Activated effector memory CD4-positive, alpha-beta T cell treated with anti-CD3 and anti-CD28 coated beads, Interleukin-2, amount 50 U/mL, for 16 hours (primary cell): ENCODE measurements around the gene FBXO41.

Experiments
- DNase-seq: peaks from one replicate; pipeline ENCODE4 v3.0.0-alpha.2; 2020

Gene FBXO41

GRCh38 chr2:73238976-73239375 lies 45.3 kb downstream of the FBXO41 start:
- no peak for DNase-seq

DNA sequence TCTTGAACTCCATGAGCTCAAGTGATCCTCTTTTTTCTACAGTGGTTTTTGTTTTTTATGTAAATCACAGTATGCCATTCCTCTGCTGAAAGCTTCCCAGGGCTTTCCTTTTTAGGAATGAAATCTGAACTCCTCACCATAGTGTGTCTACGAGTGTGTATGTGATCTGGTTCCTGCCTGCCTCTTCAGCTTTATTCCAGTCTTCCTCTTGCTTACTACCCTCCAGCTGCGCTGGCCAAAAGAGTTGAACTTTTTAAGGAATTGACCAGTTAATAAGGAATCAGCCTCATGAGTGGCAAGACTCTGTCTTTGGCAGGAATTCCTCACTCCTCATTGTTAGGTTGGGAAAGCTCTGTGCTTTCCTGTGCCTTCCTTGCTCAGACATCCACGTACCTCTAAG lies 46.1 kb downstream of the FBXO41 start:
- DNase-seq: no peak

- DNase-seq: no peak
These were observed 47.1 kb downstream of the FBXO41 start for GRCh38 chr2:73237168-73237567.

DNA sequence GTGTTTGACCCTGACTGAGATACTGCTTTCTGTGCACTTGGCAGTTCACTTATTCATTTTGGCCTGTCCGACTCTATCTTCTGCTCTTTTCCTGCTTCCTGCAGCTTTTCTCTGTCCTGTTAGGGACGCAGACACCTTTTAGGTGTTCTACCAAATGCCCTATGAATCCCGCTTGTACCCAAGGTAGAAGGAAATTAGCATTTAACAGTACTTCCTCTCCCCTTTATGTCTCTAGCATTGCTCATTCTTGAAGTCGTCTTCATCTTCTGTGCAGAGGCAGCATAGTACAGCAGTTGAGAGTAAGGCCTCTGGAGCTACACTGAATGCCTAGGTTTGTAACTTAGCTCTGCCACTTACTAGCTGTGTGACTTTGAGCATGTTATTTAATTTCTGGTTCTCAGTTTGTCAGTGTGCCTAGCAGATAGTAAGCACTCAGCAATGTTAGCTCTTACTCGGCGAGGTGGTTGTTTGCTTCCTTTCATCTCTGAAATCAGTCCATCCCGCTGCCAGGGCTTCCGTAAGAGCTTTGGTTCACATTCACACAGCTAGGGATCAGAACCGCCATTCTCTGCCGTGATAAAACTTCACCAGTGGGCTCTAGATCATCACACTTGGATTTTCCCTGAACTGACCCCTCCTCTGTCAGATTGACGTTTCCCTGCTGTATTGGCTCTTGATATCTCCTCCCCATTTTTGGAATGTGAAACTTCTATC lies 48.8 kb downstream of the FBXO41 start:
- DNase-seq: peak; percentile 63

DNA sequence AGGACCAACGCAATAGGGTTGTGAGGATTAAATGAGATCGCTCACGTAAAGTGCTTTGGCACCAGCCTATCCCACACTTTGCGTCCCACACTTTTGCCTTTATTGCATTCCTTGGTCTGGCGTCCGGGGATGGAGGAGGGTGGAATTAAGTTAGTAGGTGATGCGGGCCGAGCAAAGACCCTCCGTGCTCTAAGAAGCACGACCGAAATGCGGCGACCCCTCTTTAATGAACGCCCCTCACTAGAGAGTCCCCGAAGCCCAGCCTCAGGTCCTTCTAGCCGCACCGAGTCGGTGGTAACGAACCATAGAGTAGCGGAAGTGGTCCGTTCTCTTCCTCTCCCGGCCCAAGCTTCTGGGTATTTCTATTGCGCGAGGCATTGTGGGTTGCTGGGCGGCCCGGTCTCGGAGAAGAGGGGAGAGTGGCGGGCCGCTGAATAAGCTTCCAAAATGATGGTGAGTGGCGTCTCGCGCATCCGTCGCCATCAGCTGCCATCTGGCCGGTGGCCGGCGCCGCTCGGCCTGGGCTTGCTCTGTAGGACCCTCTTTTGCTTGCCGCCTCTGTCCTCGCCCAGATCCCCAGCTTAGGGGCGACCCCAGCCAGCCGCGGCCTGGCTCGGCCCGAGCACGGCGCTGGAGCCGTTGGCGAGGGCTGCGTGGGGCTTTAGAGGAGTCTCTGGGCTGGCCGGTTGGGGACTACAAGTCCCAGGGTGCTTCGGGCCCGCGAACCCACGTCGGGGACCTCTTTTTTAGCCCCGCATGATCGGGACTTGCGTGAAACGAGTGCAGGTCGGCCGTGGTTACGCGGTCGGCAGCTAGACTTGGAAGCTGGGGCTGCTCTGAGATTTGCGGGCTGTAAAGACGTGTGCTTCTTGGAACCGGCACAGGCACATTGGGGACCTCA lies 50.1 kb downstream of the FBXO41 start, which contains the start of gene CCT7:
CCT7 (plus strand) TSS at position 377 of the 901 bp plus-strand sequence; CDS start at position 448, 71 bp downstream.
- DNase-seq: peak; percentile 95

DNA sequence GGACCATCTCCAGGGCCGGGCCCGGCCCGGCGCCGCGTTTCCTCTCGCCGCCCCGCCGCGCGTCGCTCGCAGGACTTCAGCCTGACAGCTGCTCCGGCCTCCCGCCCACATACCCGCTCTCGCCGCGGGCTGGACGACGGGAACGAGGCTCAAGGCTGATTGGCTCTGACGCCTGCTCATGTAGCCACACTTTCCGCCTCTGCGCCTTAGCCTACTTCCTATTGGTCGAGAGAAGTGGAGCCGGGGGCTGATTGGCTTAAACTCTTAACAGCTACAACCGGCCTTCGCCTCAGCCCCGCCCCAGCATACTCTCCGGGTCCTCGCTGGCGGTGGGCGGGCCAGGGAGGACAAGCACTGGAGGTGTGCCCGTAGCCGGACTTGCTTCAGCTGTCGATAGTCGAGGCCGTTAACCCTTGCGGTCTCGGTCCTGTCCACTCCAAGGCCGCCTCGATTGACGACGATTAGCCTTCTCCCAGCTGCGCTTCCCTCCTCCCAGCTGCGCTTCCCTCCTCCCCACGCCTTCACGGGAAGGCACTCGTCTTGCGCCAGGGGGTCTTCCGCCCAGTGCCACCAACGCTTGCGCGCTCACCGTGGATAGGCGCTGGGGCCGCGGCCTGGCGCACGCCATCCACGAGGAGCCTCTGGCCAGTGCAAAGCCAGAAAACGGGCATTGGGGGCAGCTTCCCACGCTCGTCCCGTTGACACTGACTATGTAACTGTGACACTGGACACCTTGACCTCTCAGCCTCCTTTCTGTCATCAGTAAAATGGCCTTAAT lies 50.9 kb downstream of the FBXO41 start, which contains the start of gene PRADC1:
PRADC1 (minus strand) TSS at position 86 of the 778 bp plus-strand sequence; CDS start at position 7, 79 bp downstream.
- peak; percentile 98 for DNase-seq

DNA sequence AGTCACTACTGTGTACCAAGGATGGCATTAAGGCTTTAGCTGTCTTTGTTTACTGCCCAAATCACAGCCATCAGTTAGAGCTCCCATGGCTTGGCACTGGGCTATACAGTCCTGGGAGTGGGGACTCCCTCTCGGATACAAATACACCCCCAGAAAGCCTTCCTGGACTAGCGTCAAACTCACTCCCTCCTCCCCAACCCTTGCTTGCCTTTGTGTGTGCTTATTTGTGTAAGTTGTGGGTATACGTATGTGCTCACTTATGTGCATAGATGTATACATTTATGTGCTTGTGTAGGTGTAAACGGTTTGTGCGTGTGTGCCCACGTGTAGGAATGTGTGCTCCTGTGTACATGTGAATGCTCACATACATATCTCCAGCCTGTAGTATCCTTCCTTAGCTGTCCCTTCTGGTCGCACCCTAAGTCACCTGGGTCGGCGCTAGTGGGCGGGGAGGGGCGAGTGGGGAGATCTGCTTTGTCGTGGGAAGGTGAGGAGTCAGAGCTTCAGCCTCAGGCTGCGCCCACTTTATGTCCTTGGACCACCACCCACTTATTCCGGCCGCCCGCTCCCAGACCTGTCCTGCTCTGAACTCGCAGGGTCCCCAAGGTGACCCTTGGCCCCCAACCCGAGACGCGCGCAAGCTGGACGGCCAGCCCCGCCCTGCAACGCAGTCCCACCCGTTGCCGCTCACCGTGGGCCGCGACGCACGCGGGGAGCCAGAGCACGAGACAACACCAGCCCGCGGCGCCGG lies 51.7 kb downstream of the FBXO41 start:
- DNase-seq: no peak

GRCh38 chr2:73228631-73229030 lies 55.6 kb downstream of the FBXO41 start:
- DNase-seq: no peak

GRCh38 chr2:73227086-73227485 lies 57.2 kb downstream of the FBXO41 start:
- DNase-seq: no peak

DNA sequence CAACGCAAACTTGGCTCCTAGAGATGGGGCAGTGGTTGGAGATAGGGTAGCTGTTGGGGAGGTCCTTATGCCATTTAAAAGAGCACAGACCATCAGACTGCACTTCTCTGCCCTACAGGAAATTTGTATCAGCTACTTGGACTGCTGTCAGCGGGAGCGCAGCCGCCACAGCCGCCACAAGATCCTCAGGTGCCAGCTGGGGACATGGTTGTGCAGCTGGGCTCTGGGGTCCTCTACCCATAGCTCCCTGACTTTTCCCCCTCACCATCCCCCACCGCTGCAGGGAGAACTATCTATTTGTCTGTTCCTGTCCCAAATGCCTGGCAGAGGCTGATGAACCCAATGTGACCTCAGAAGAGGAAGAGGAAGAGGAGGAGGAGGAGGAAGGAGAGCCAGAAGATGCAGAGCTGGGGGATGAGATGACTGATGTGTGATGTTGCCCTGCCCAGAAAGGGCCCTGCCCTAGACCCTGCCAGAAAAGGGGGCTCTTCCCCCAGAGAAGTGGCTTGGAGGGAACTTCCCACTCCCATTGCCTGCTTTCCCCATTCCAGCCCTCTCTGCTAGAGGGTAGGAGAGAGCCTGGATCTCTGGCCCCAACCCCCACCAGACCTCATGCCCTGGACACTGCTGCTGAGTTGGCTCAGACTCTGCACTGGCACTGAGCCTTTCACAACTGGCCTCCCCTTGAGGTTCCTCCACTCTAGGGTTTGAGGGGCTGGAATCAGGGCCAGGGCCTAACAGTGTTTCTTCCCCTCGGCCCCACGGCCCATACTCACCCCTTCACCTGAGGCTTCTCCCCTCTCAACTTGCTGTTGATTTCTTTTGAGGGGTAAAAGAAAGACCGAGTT lies 58.5 kb downstream of the FBXO41 start:
- no peak for DNase-seq

GRCh38 chr2:73223821-73224220 lies 60.5 kb downstream of the FBXO41 start:
- DNase-seq: peak; percentile 36

- DNase-seq: peak; percentile 8
These were observed 66.0 kb downstream of the FBXO41 start for GRCh38 chr2:73218298-73218697.

DNA sequence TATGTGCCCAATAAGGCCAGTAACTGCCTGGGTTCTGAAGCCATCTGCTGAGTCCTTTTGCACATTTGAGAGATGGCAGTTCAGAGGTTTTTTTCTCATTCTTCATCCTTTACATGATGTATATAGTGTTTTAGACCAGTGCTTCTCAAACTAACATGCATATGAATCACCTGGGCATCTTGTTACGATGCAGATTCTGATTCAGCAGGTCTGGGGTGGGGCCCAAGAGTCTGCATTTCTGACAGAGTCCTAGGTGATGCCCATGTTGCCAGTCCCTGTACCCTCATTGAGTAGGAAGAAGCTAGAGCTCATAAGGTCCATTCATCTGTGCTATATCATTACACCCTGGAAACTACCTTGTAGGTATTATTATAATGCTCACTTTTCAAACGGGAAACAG lies 66.5 kb downstream of the FBXO41 start:
- no peak for DNase-seq

DNA sequence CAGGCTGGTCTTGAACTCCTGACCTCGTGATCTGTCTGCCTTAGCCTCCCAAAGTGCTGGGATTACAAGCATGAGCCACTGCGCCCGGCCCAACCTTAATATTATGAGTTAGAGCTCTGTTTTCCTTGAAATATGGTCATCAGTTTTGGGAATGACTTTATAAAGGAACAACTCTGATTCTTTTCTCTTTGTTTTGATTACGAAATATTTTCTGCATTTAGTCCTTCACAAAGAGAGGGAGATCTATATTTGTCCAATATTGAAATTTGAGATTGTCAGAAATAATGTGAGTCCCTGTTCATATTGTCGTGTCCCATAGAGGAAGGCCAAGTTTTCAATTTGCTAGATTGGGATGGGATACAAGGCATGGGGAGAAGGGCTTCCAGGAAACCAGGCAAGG lies 67.1 kb downstream of the FBXO41 start:
- DNase-seq: peak; percentile 10

DNA sequence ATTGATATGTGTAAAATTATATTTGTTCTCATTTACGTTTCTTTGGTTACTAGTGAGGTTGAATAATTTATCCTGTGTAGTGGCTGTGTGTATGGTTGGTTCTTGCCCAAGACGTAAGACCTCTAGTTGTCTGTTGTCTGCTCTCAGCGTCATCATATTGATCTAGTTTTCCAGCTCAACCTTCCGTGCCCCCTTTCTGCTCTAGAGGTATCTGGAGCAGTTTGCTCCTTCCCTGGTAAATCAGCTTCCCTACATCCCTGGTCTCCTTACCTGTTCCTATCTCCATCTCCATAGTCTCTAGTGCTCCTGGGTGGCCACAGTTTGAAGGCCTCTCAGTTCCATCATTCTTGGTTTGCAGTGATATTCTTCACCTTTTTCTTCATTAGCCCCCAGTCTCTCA lies 69.0 kb downstream of the FBXO41 start:
- no peak for DNase-seq

- DNase-seq: peak; percentile 96
These were observed 69.9 kb downstream of the FBXO41 start, which contains the start of gene SMYD5 for GRCh38 chr2:73214120-73215035. TSS of gene SMYD5 (plus strand) at chr2:73214245. CDS start at chr2:73214267, 22 bp downstream.

DNA sequence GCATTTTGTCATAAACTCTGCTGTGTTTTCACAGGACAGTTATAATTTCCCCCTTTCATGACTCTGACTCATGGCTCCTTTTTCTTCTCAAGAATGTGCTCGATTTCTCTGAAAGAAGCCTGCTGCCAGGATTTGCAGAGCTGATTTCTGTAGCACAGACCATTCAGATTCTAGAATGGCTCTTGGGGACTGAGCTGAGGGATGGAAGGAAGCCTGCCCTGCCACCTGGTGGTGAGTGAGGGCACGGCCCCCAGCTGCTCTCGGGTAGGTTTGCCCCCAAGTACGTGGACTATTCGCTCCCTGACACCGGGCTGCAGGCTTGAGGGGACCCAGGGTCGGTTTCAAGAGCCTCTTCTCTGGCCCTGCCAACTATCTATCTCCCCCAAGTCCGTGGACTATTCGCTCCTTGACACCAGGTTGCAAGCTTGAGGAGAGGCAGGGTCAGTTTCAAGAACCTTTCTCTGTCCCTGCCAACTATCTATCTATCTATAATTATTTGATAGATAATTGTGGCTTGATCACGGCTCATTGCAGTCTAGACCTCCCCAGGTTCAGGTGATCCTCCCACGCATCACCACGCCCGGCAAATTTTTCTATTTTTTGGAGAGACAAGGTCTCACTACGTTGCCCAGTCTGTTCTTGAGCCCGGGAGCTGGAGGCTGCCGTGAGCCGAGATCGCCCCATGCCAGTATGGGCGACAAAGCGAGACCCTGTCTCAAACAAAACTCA lies 71.7 kb downstream of the FBXO41 start:
- DNase-seq: peak; percentile 91

GRCh38 chr2:73212098-73212447 lies 72.2 kb downstream of the FBXO41 start:
- no peak for DNase-seq

- no peak for DNase-seq
These were observed 73.6 kb downstream of the FBXO41 start for GRCh38 chr2:73210696-73211095.
